ENCODE data around the gene ZNF506. TPM values are rescaled to one million over a fixed set of nuclear protein-coding genes. Genes with fewer than 3 reads are reported as not detected.

Gene ZNF506
- total RNA-seq, 1 donor from 2014 or later, result 12.9 TPM

DNA sequence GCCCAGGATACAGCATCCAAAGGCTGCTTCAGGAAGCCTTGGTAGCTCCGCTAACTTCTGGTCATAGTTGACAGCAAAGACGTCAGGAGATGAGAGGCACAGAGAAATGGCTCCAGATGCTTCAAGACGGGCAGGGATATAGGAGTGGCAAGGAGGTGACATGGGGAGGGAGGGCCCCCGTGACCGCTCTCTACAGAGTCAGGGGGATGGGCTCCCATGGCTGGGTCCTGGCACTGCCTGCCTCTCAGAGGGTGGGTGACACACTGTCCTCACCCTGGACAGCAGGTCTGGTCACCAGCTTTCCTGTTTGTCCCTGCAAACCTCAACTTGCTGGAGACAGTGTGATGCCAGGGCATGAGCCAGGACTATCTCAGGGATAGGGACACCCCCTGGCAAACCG lies 78.4 kb downstream of the ZNF506 start:
- Histone ChIP-seq H4K20me1 (ENCODE audit: insufficient read depth, low read length) (no peaks in the 10 kb centered on the region), H2AFZ (ENCODE audit: low read depth, low read length) (no peak overlapping the region), H3K4me3 (ENCODE audit: insufficient read depth, low read depth, low read length) (no peak overlapping the region), H3K9me3 (ENCODE audit: insufficient read depth, low read depth, low read length) (peaks cover 14% of the 10 kb centered on the region), H3K27me3 (ENCODE audit: insufficient read depth, low read length) (no peaks in the 10 kb centered on the region), H3K9ac (ENCODE audit: low read length) (no peak overlapping the region), H3K27ac (ENCODE audit: low read depth, low read length) (no peak overlapping the region), H3K4me1 (ENCODE audit: insufficient read depth, low read length) (no peaks in the 10 kb centered on the region), H3K36me3 (ENCODE audit: insufficient read depth, low read length) (no peaks in the 10 kb centered on the region), H3K4me2 (ENCODE audit: low read length) (no peak overlapping the region), H3K79me2 (ENCODE audit: insufficient read depth, low read length) (no peaks in the 10 kb centered on the region)
- no peak for FAIRE-seq
- no peak overlapping the region for H3K27ac Mint-ChIP-seq (ENCODE audit: unreplicated experiment)
- peaks cover 21% of the 10 kb centered on the region for H3K9me3 Mint-ChIP-seq (ENCODE audit: unreplicated experiment)
- H3K4me3 Mint-ChIP-seq (ENCODE audit: unreplicated experiment), result no peak overlapping the region
- TF ChIP-seq EZH2 (IDR thresholded peaks at IDR 0.05; ENCODE audit: insufficient read depth, low read length), result no peak
- TF ChIP-seq, protein P1, sequence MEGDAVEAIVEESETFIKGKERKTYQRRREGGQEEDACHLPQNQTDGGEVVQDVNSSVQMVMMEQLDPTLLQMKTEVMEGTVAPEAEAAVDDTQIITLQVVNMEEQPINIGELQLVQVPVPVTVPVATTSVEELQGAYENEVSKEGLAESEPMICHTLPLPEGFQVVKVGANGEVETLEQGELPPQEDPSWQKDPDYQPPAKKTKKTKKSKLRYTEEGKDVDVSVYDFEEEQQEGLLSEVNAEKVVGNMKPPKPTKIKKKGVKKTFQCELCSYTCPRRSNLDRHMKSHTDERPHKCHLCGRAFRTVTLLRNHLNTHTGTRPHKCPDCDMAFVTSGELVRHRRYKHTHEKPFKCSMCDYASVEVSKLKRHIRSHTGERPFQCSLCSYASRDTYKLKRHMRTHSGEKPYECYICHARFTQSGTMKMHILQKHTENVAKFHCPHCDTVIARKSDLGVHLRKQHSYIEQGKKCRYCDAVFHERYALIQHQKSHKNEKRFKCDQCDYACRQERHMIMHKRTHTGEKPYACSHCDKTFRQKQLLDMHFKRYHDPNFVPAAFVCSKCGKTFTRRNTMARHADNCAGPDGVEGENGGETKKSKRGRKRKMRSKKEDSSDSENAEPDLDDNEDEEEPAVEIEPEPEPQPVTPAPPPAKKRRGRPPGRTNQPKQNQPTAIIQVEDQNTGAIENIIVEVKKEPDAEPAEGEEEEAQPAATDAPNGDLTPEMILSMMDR (IDR thresholded peaks at IDR 0.05; ENCODE audit: insufficient read depth, low read depth, low read length), result no peak
- no peaks in the 10 kb centered on the region for H3K36me3 Mint-ChIP-seq (ENCODE audit: low read depth, unreplicated experiment)
- no peak for DNase-seq (ENCODE audit: low read depth)
- peaks cover 15% of the 10 kb centered on the region for H3K27me3 Mint-ChIP-seq (ENCODE audit: low read depth, unreplicated experiment)
- H3K4me1 Mint-ChIP-seq (ENCODE audit: low read depth, unreplicated experiment), result no peaks in the 10 kb centered on the region

DNA sequence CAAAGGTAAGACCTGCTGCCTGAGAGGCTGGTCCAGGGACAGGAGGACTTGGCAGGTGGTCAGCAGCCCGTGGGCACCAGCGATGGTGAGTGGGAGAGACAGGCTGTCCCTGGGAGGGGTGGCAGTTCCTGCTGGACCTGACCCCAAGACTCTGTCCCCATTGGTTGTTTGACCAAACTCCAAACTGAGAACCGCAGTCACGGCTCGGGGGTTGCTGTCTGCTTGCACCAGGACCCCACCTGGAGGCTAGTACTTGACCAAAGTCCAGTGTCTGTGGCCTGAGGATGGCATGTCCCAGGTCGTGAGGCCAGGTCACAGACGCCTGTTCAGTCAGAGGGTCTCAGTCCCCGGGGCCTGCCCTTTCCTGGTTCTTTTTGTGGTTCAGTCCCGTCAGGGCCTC lies 78.8 kb downstream of the ZNF506 start:
- no peaks in the 10 kb centered on the region for H3K36me3 Mint-ChIP-seq (ENCODE audit: low read depth, unreplicated experiment)
- H3K4me1 Mint-ChIP-seq (ENCODE audit: low read depth, unreplicated experiment), result no peaks in the 10 kb centered on the region
- no peak overlapping the region for H3K4me3 Mint-ChIP-seq (ENCODE audit: unreplicated experiment)
- Histone ChIP-seq H3K27me3 (ENCODE audit: insufficient read depth, low read length) (no peaks in the 10 kb centered on the region), H3K4me3 (ENCODE audit: insufficient read depth, low read depth, low read length) (no peak overlapping the region), H3K9me3 (ENCODE audit: insufficient read depth, low read depth, low read length) (peaks cover 13% of the 10 kb centered on the region), H3K27ac (ENCODE audit: low read depth, low read length) (no peak overlapping the region), H3K79me2 (ENCODE audit: insufficient read depth, low read length) (no peaks in the 10 kb centered on the region), H4K20me1 (ENCODE audit: insufficient read depth, low read length) (no peaks in the 10 kb centered on the region), H3K4me2 (ENCODE audit: low read length) (no peak overlapping the region), H3K36me3 (ENCODE audit: insufficient read depth, low read length) (no peaks in the 10 kb centered on the region), H2AFZ (ENCODE audit: low read depth, low read length) (no peak overlapping the region), H3K9ac (ENCODE audit: low read length) (no peak overlapping the region), H3K4me1 (ENCODE audit: insufficient read depth, low read length) (no peaks in the 10 kb centered on the region)
- no peak for DNase-seq (ENCODE audit: low read depth)
- H3K27ac Mint-ChIP-seq (ENCODE audit: unreplicated experiment), result no peak overlapping the region
- peaks cover 15% of the 10 kb centered on the region for H3K27me3 Mint-ChIP-seq (ENCODE audit: low read depth, unreplicated experiment)
- peaks cover 22% of the 10 kb centered on the region for H3K9me3 Mint-ChIP-seq (ENCODE audit: unreplicated experiment)
- no peak for TF ChIP-seq EZH2 (IDR thresholded peaks at IDR 0.05; ENCODE audit: insufficient read depth, low read length)
- TF ChIP-seq, protein P1 (IDR thresholded peaks at IDR 0.05; ENCODE audit: insufficient read depth, low read depth, low read length), result no peak
- FAIRE-seq, result no peak

Other genes starting within 250 kb of the ZNF506 start
- gene PBX4, start 203.1 kb downstream of the ZNF506 start, total RNA-seq, result 0.75 and 0.93 TPM in 2 replicates
- 16.7 and 20.1 TPM in 2 replicates for gene LPAR2, start 193.5 kb downstream of the ZNF506 start, total RNA-seq
- 30.7 and 32.4 TPM in 2 replicates for gene GMIP, start 178.1 kb downstream of the ZNF506 start, total RNA-seq
- gene ATP13A1, start 158.1 kb downstream of the ZNF506 start, total RNA-seq, result 65.2 and 71.7 TPM in 2 replicates
- 8.9 and 9.3 TPM in 2 replicates for gene ZNF101, start 152.9 kb downstream of the ZNF506 start, total RNA-seq
- 3.2 and 4.4 TPM in 2 replicates for gene ZNF14, start 88.6 kb downstream of the ZNF506 start, total RNA-seq
- gene ZNF253, start 44.1 kb upstream of the ZNF506 start, total RNA-seq, result 7.6 and 11.1 TPM in 2 replicates
- 12.8 and 15.8 TPM in 2 replicates for gene ZNF93, start 79.2 kb upstream of the ZNF506 start, total RNA-seq
- 6.2 TPM in 2 replicates for gene ZNF682, start 217.8 kb upstream of the ZNF506 start, total RNA-seq

Data from astrocyte (in vitro differentiated cells and primary cell).